Fibroblast of lung (primary cell): ENCODE measurements around the gene TBC1D22A. TPM values are rescaled to one million over a fixed set of nuclear protein-coding genes. Genes with fewer than 3 reads are reported as not detected.

ENCODE experiments used
- DNase-seq, 2 donors: peaks; one replicate each; pipeline versions ENCODE4 v3.0.0 to v3.0.0-alpha.2; 2010; ENCODE audit warnings: low read depth in 2 of 2
- H2AFZ ChIP-seq: 2 replicates; pipeline ENCODE4 v1.5.1; 2012; ENCODE audit warnings: low read length, control low read depth, inconsistent platforms
- H3K27ac ChIP-seq: 2 replicates; pipeline ENCODE4 v1.5.1; 2011; ENCODE audit warnings: low read length, control low read depth; ENCODE audit not compliant: insufficient read depth
- H3K27me3 ChIP-seq: 2 replicates; pipeline ENCODE4 v1.5.1; 2011; ENCODE audit warnings: mild to moderate bottlenecking, low read length; ENCODE audit not compliant: control insufficient read depth, insufficient read depth
- H3K36me3 ChIP-seq: 2 replicates; pipeline ENCODE4 v1.5.1; 2011; ENCODE audit warnings: low read length; ENCODE audit not compliant: control insufficient read depth, insufficient read depth
- H3K4me1 ChIP-seq: 2 replicates; pipeline ENCODE4 v1.5.1; 2011; ENCODE audit warnings: low read length; ENCODE audit not compliant: control insufficient read depth, insufficient read depth; ENCODE audit errors: extremely low read depth
- H3K4me2 ChIP-seq: 2 replicates; pipeline ENCODE4 v1.5.1; 2011; ENCODE audit warnings: low read length, control low read depth; ENCODE audit not compliant: insufficient read depth; ENCODE audit errors: extremely low read depth
- H3K4me3 ChIP-seq, 4 experiments: fragments of 200-600 bp in 1 of 4; sonication (generic) in 1 of 4; replicated peaks in 1 of 4; 2 replicates each; pipeline ENCODE4 v1.5.1; 2011 to 2016; ENCODE audit warnings: low read length in 4 of 4, low read depth in 3 of 4, mild to moderate bottlenecking in 3 of 4, control low read depth in 2 of 4, inconsistent platforms in 1 of 4, mixed read lengths in 1 of 4; ENCODE audit not compliant: insufficient read depth in 1 of 4; ENCODE audit errors: control extremely low read depth in 1 of 4
- H3K79me2 ChIP-seq: 2 replicates; pipeline ENCODE4 v1.5.1; 2012; ENCODE audit warnings: mild to moderate bottlenecking, low read length, inconsistent platforms; ENCODE audit not compliant: control insufficient read depth, insufficient read depth
- H3K9ac ChIP-seq: 2 replicates; pipeline ENCODE4 v1.5.1; 2011; ENCODE audit warnings: mild to moderate bottlenecking, low read length, control low read depth; ENCODE audit not compliant: insufficient read depth
- H3K9me3 ChIP-seq: 2 replicates; pipeline ENCODE4 v1.5.1; 2012; ENCODE audit warnings: low read depth, low read length; ENCODE audit not compliant: control insufficient read depth, insufficient read depth
- H4K20me1 ChIP-seq: 2 replicates; pipeline ENCODE4 v1.5.1; 2011; ENCODE audit warnings: low read length; ENCODE audit not compliant: control insufficient read depth, insufficient read depth; ENCODE audit errors: extremely low read depth
- EZH2 ChIP-seq: IDR thresholded peaks from 2 replicates; pipeline ENCODE4 v1.5.1; 2012; ENCODE audit warnings: low read length, control low read depth, mild to moderate bottlenecking; ENCODE audit errors: missing control alignments
- polyA plus RNA-seq, 2 donors: library from polyadenylated mRNA; depleted of rRNA in 1 of 2; stranded (reverse) in 1 of 2; unstranded in 1 of 2; fragments of >200 nt; gene quantifications; 2 replicates each; pipeline ENCODE4 v1.2.1, GENCODE V29; 2011 to 2012; ENCODE audit warnings: missing spikeins in 1 of 2
- total RNA-seq: library from RNA; depleted of rRNA; stranded (reverse); fragments of >200 nt; gene quantifications from 2 replicates; pipeline ENCODE4 v1.2.1, GENCODE V29; 2014
- TF ChIP-seq, protein P1 (sequence below), 2 donors: IDR thresholded peaks in 1 of 2; conservative IDR thresholded peaks in 1 of 2; 1 replicate in 1 of 2; 2 replicates in 1 of 2; pipeline ENCODE4 v1.5.1; 2011 to 2012; ENCODE audit warnings: low read length in 2 of 2, control low read depth in 1 of 2, inconsistent platforms in 1 of 2, low read depth in 1 of 2, mild to moderate bottlenecking in 1 of 2

The TBC1D22A gene
- total and polyA plus RNA-seq, 2 donors (not counting 1 experiment from before 2014, with no cell fraction given): 11.6 to 17.6 TPM

DNA sequence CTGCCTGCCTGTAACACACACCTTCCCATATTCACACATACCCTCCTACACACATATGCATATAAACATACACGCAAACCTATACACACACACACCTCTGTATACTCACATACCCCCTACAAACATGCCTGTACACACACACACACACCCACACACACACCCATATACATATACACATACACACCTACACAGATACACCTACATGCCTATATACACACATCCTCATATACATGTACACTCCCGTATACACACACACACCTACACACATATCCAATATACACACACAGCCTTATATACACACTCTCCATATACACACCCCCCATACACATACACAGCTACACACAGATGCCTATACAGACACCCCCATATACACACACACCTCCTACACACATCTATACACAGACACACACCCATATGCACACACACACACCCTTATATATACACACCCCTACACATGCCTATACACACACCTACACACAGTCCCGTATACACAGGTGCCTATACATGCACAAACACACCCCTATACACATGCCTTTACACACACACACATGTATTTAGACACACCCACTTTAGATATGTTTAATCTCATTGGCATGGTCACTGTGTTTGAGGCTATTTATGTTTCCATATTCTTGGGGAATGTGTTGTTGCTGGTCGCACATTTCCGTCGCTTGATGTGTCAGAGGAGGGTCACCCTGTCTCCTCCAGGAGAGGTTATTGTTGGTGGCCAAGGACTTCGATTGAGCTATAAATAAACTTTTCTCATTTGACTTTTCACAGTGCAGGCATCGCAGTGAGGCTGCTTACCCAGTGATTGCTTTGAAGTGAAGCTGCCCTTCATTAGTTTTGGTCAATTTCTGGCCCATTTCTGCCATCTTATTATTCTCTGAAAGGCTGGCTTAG, 243.3 kb downstream of the TBC1D22A start:
- Histone ChIP-seq H3K4me3 (no peak overlapping the region), H3K79me2 (no peaks in the 10 kb centered on the region), H3K4me1 (no peaks in the 10 kb centered on the region), H3K36me3 (peaks cover 5% of the 10 kb centered on the region), H3K9me3 (no peaks in the 10 kb centered on the region), H2AFZ (no peak overlapping the region), H4K20me1 (no peaks in the 10 kb centered on the region), H3K4me2 (no peak overlapping the region), H3K9ac (no peak overlapping the region), H3K27ac (no peak overlapping the region), H3K27me3 (no peaks in the 10 kb centered on the region)
- no peak for DNase-seq
- TF ChIP-seq, protein P1, sequence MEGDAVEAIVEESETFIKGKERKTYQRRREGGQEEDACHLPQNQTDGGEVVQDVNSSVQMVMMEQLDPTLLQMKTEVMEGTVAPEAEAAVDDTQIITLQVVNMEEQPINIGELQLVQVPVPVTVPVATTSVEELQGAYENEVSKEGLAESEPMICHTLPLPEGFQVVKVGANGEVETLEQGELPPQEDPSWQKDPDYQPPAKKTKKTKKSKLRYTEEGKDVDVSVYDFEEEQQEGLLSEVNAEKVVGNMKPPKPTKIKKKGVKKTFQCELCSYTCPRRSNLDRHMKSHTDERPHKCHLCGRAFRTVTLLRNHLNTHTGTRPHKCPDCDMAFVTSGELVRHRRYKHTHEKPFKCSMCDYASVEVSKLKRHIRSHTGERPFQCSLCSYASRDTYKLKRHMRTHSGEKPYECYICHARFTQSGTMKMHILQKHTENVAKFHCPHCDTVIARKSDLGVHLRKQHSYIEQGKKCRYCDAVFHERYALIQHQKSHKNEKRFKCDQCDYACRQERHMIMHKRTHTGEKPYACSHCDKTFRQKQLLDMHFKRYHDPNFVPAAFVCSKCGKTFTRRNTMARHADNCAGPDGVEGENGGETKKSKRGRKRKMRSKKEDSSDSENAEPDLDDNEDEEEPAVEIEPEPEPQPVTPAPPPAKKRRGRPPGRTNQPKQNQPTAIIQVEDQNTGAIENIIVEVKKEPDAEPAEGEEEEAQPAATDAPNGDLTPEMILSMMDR (conservative IDR thresholded peaks at IDR 0.05 in 1 of 2, IDR thresholded peaks at IDR 0.05 in 1 of 2; ENCODE audit: low read depth in 1 of 2, low read length in 2 of 2): no peak
- no peak for TF ChIP-seq EZH2

DNA sequence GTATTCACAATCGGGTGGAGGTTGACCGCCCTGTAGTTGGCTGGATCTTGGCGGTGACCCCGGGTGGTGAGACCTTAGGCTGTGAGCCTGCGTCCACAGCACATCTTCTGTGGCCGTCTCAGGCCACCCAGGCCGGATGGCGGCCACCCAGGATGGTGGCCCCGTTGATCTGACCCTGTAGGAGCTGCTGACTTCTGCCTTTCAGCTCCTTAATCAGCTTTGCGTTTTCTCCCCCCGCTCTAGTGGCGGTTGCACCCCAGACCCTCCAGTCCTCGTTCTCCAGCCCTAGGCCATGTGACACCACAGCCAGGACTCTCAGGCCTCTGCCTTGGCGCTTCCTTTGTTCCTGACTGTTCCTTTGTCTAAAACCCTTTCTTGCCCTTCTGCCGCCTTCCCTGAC, 244.0 kb downstream of the TBC1D22A start:
- no peak overlapping the region for H3K4me3 ChIP-seq
- no peaks in the 10 kb centered on the region for H3K27me3 ChIP-seq
- no peaks in the 10 kb centered on the region for H3K79me2 ChIP-seq
- no peak overlapping the region for H3K9ac ChIP-seq
- H3K4me1 ChIP-seq: no peaks in the 10 kb centered on the region
- H2AFZ ChIP-seq: no peak overlapping the region
- TF ChIP-seq, protein P1 (conservative IDR thresholded peaks at IDR 0.05 in 1 of 2, IDR thresholded peaks at IDR 0.05 in 1 of 2; ENCODE audit: low read depth in 1 of 2, low read length in 2 of 2): no peak
- TF ChIP-seq EZH2: no peak
- no peaks in the 10 kb centered on the region for H3K9me3 ChIP-seq
- H4K20me1 ChIP-seq: no peaks in the 10 kb centered on the region
- DNase-seq: no peak
- H3K27ac ChIP-seq: no peak overlapping the region
- no peak overlapping the region for H3K4me2 ChIP-seq
- H3K36me3 ChIP-seq: peaks cover 5% of the 10 kb centered on the region

DNA sequence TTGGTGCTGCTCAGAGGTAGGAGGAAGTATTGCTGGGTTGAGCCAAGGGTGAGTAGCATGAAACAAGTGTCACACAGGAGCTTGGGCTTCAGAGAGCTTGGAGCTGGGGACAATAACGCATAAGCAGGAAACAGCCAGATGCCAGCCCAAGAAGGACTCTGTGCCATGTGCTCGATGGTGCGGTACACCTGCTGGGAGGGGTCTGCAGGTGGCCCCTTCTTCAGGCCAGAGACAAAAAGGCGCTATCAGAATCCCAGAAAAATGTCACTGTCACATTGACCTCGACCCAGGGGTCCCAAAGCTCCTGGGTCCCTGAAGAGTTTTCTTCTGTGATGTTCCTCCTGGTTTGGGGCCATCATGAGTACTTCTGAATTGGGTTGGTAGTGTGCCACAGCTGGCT, 244.4 kb downstream of the TBC1D22A start:
- H3K27ac ChIP-seq: no peak overlapping the region
- no peak overlapping the region for H3K9ac ChIP-seq
- H3K4me3 ChIP-seq: no peak overlapping the region
- H3K4me1 ChIP-seq: no peaks in the 10 kb centered on the region
- no peaks in the 10 kb centered on the region for H3K27me3 ChIP-seq
- no peaks in the 10 kb centered on the region for H3K9me3 ChIP-seq
- peaks cover 5% of the 10 kb centered on the region for H3K36me3 ChIP-seq
- no peaks in the 10 kb centered on the region for H3K79me2 ChIP-seq
- DNase-seq: no peak
- H3K4me2 ChIP-seq: no peak overlapping the region
- no peaks in the 10 kb centered on the region for H4K20me1 ChIP-seq
- no peak overlapping the region for H2AFZ ChIP-seq
- TF ChIP-seq EZH2: no peak
- TF ChIP-seq, protein P1 (conservative IDR thresholded peaks at IDR 0.05 in 1 of 2, IDR thresholded peaks at IDR 0.05 in 1 of 2; ENCODE audit: low read depth in 1 of 2, low read length in 2 of 2): no peak
